ENCODE results near the gene SOBP. TPM values are rescaled to one million over a fixed set of nuclear protein-coding genes. Genes with fewer than 3 reads are reported as not detected.

The SOBP gene
- total RNA-seq, 1 donor from 2014 or later = 5.4 TPM

DNA sequence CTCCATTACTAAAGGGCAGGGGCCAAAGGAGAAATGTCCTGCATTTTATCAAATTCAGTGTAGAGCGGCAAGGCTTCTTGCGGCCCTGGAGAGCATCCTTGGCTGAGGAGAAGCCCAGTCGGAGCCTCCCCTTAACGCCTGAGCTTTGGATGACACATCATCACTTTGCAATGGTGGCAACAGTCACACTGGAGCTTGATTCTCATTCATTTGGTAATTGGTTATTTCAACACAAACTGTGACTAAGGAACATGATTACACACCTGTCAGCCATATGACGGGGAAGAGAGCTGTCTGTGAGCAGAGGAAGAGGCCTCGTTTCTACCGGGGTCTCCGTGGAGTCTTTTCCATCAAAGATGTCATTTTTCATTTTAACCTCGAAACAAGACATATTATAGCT lies 81.4 kb downstream of the SOBP start:
- DNase-seq (ENCODE audit: low spot score in 2 of 2) = no peak
- H3K27ac ChIP-seq = no peak overlapping the region
- no peaks in the 10 kb centered on the region for H3K4me1 ChIP-seq
- intact Hi-C loops (cut with DNase I) = no loop called here
- H3K4me3 ChIP-seq = no peak overlapping the region
- H3K9me3 ChIP-seq = no peaks in the 10 kb centered on the region
- H3K27me3 ChIP-seq = no peaks in the 10 kb centered on the region
- TF ChIP-seq, protein P1, sequence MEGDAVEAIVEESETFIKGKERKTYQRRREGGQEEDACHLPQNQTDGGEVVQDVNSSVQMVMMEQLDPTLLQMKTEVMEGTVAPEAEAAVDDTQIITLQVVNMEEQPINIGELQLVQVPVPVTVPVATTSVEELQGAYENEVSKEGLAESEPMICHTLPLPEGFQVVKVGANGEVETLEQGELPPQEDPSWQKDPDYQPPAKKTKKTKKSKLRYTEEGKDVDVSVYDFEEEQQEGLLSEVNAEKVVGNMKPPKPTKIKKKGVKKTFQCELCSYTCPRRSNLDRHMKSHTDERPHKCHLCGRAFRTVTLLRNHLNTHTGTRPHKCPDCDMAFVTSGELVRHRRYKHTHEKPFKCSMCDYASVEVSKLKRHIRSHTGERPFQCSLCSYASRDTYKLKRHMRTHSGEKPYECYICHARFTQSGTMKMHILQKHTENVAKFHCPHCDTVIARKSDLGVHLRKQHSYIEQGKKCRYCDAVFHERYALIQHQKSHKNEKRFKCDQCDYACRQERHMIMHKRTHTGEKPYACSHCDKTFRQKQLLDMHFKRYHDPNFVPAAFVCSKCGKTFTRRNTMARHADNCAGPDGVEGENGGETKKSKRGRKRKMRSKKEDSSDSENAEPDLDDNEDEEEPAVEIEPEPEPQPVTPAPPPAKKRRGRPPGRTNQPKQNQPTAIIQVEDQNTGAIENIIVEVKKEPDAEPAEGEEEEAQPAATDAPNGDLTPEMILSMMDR (IDR thresholded peaks at IDR 0.05) = no peak
- no peaks in the 10 kb centered on the region for H3K36me3 ChIP-seq

- TF ChIP-seq, protein P1 (IDR thresholded peaks at IDR 0.05) = no peak
- H3K9me3 ChIP-seq = no peaks in the 10 kb centered on the region
- H3K4me3 ChIP-seq = no peak overlapping the region
- H3K4me1 ChIP-seq = no peaks in the 10 kb centered on the region
- no peaks in the 10 kb centered on the region for H3K27me3 ChIP-seq
- no peaks in the 10 kb centered on the region for H3K36me3 ChIP-seq
- H3K27ac ChIP-seq = no peak overlapping the region
- intact Hi-C loops (cut with DNase I) = no loop called here
- DNase-seq (ENCODE audit: low spot score in 2 of 2) = no peak
These were observed 83.0 kb downstream of the SOBP start for GRCh38 chr6:107572886-107573285.

DNA sequence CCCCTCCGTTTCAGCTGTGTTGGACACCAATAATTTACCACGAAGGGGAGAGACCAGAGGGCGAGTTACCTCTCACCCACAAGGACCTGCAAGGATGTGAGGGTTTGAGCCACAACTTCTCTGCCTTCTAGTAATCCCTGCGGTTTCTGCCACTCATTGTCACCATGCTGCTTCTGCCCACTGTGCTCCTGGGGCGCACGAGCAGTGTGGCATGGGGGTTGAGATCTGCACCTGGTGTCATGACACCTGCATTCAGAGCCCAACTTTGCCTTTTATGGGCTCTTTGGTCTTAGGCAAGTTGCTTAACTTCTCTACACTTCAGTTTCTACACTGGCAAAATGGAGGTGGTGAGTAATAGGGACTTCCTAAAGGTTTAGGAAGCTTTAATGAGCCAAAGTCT lies 84.9 kb downstream of the SOBP start:
- TF ChIP-seq, protein P1 (IDR thresholded peaks at IDR 0.05) = no peak
- Histone ChIP-seq H3K27me3 (no peaks in the 10 kb centered on the region), H3K27ac (no peak overlapping the region), H3K4me3 (no peak overlapping the region), H3K36me3 (no peaks in the 10 kb centered on the region), H3K9me3 (no peaks in the 10 kb centered on the region), H3K4me1 (no peaks in the 10 kb centered on the region)
- intact Hi-C loops (cut with DNase I) = no loop called here
- no peak for DNase-seq (ENCODE audit: low spot score in 2 of 2)

DNA sequence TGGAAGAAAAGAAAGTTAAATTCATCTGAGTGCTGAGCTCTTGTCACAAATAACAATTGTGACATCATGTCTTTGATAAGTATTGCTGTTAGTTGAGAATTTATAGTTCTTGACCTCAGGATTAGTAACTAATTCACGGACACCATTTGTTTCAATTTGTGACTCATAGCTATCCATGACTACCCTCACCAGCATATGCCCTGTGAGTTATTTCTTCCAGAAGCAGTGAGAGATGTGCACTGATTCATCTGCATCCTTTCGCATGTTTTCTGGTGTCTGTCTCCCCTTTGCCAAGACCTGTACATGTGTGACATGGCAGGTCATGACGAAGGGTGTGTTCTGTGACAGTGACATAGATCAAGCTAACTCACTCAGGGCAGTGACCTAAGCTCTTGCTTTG lies 86.9 kb downstream of the SOBP start:
- no peak overlapping the region for H3K27ac ChIP-seq
- no peaks in the 10 kb centered on the region for H3K9me3 ChIP-seq
- no peak for DNase-seq (ENCODE audit: low spot score in 2 of 2)
- H3K36me3 ChIP-seq = no peaks in the 10 kb centered on the region
- TF ChIP-seq, protein P1 (IDR thresholded peaks at IDR 0.05) = no peak
- H3K27me3 ChIP-seq = no peaks in the 10 kb centered on the region
- no peaks in the 10 kb centered on the region for H3K4me1 ChIP-seq
- intact Hi-C loops (cut with DNase I) = no loop called here
- no peak overlapping the region for H3K4me3 ChIP-seq

DNA sequence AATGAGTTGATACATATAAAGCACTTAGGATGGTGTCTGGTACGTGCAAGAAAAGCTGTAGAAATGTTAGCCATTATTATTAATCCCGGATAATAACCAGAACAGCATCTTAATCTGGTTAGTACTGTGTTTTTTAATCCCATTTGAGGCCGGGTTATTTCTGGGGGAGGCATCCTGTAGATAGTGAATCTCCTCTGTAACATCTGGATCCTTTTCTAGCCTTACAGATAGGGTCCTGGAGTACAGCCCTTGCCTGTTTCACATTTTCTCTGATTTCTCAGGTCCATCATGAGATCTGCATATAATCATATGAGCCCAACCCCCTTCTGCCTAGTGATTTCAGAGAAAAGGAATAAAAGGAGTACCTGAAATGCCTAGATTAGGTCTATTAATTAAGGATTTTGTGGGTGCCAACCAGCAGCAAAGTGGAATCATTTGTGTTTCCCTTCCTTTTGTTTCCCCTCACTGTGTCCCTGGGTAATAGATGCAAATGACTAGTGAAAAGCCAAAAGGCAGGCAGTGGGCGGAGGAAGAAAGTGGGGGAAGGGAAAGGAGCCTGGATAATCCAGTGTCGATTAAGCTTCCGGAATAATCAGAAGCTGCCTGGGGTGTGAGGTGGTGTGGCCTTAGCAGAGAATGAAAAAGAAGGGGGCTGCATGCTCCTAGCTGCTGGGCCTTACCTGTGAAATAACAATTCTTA lies 88.9 kb downstream of the SOBP start:
- no peak for DNase-seq (ENCODE audit: low spot score in 2 of 2)
- Histone ChIP-seq H3K27me3 (no peaks in the 10 kb centered on the region), H3K4me1 (no peaks in the 10 kb centered on the region), H3K4me3 (no peak overlapping the region), H3K27ac (no peak overlapping the region), H3K36me3 (no peaks in the 10 kb centered on the region), H3K9me3 (no peaks in the 10 kb centered on the region)
- TF ChIP-seq, protein P1 (IDR thresholded peaks at IDR 0.05) = no peak
- intact Hi-C loops (cut with DNase I) = no loop called here

All from ascending aorta (tissue), 2 donors.